Neural cell (in vitro differentiated cells): ENCODE results near the gene ZNF778. TPM values are rescaled to one million over a fixed set of nuclear protein-coding genes. Genes with fewer than 3 reads are reported as not detected.

Source experiments
- H2AFZ ChIP-seq: fragments of 200-600, 300-800 bp; sonication (generic), shearing (Covaris generic); 2 replicates; pipeline ENCODE4 v1.6.0; 2014; ENCODE audit warnings: low read depth, mild to moderate bottlenecking, antibody characterized with exemption, low read length, moderate library complexity
- H3F3A ChIP-seq: fragments of 200-600 bp; shearing (Covaris generic); 2 replicates; pipeline ENCODE4 v1.6.1; 2016; ENCODE audit warnings: mild to moderate bottlenecking, moderate library complexity, mixed read lengths, antibody characterized with exemption, low read length; ENCODE audit not compliant: insufficient read depth, poor library complexity, severe bottlenecking
- H3K27ac ChIP-seq: fragments of 200-600, 300-800 bp; sonication (generic), shearing (Covaris generic); 2 replicates; pipeline ENCODE4 v1.5.1; 2014; ENCODE audit warnings: mild to moderate bottlenecking, low read length, moderate library complexity
- H3K27me3 ChIP-seq: fragments of 300-800, 200-600 bp; sonication (generic), shearing (Covaris generic); 2 replicates; pipeline ENCODE4 v1.6.0; 2014; ENCODE audit warnings: mild to moderate bottlenecking, low read depth, low read length, moderate library complexity; ENCODE audit not compliant: insufficient read depth
- H3K36me3 ChIP-seq: fragments of 300-800, 200-600 bp; sonication (generic), shearing (Covaris generic); 2 replicates; pipeline ENCODE4 v1.5.1; 2014; ENCODE audit warnings: mild to moderate bottlenecking, antibody characterized with exemption, low read length, moderate library complexity; ENCODE audit not compliant: insufficient read depth
- H3K4me2 ChIP-seq: fragments of 300-800, 200-600 bp; sonication (generic), shearing (Covaris generic); 2 replicates; pipeline ENCODE4 v1.6.0; 2014; ENCODE audit warnings: mild to moderate bottlenecking, low read length
- H3K4me3 ChIP-seq: fragments of 300-800, 200-600 bp; sonication (generic), shearing (Covaris generic); 2 replicates; pipeline ENCODE4 v1.5.1; 2014; ENCODE audit warnings: mild to moderate bottlenecking, low read length, moderate library complexity
- H3K79me2 ChIP-seq: fragments of 200-600 bp; shearing (Covaris generic); replicated peaks from 2 replicates; pipeline ENCODE4 v1.6.0; 2014; ENCODE audit warnings: mild to moderate bottlenecking, low read length, moderate library complexity; ENCODE audit not compliant: insufficient read depth
- H3K9ac ChIP-seq: fragments of 300-800, 200-600 bp; sonication (generic), shearing (Covaris generic); 2 replicates; pipeline ENCODE4 v1.6.1; 2016; ENCODE audit warnings: mild to moderate bottlenecking, low read length, mixed read lengths
- H3K9me2 ChIP-seq: fragments of 200-600 bp; shearing (Covaris generic); 2 replicates; pipeline ENCODE4 v1.6.1; 2016; ENCODE audit warnings: mild to moderate bottlenecking, low read length, mixed read lengths; ENCODE audit not compliant: insufficient read depth
- H3K9me3 ChIP-seq: fragments of 200-600, 300-800 bp; sonication (generic), shearing (Covaris generic); 2 replicates; pipeline ENCODE4 v1.6.1; 2016; ENCODE audit warnings: mild to moderate bottlenecking, mixed run types, low read length, moderate library complexity, mixed read lengths
- H4K20me1 ChIP-seq: fragments of 200-600 bp; shearing (Covaris generic); 2 replicates; pipeline ENCODE4 v1.6.1; 2016; ENCODE audit warnings: mild to moderate bottlenecking, mixed run types; ENCODE audit not compliant: insufficient read depth
- CTCF ChIP-seq: fragments of 450-650 bp; IDR thresholded peaks from 2 replicates; pipeline ENCODE4 v1.5.1; 2014; ENCODE audit warnings: antibody characterized with exemption, mild to moderate bottlenecking, moderate library complexity; ENCODE audit not compliant: poor library complexity, severe bottlenecking
- EP300 ChIP-seq: fragments of 450-650 bp; conservative IDR thresholded peaks from 2 replicates; pipeline ENCODE4 v1.6.1; 2014; ENCODE audit warnings: antibody characterized with exemption, mild to moderate bottlenecking, moderate library complexity; ENCODE audit not compliant: poor library complexity, severe bottlenecking
- EZH2 ChIP-seq: fragments of 200-600, 300-800 bp; shearing (Covaris generic), sonication (generic); IDR thresholded peaks from 2 replicates; pipeline ENCODE4 v1.6.1; 2014; ENCODE audit warnings: antibody characterized with exemption, low read length, borderline replicate concordance, mild to moderate bottlenecking; ENCODE audit not compliant: insufficient read depth, poor library complexity, severe bottlenecking
- MXI1 ChIP-seq: fragments of 450-650 bp; conservative IDR thresholded peaks from 2 replicates; pipeline ENCODE4 v1.6.1; 2014; ENCODE audit warnings: antibody characterized with exemption, mild to moderate bottlenecking; ENCODE audit not compliant: poor library complexity, severe bottlenecking
- POLR2AphosphoS5 ChIP-seq: IDR thresholded peaks from 2 replicates; pipeline ENCODE4 v1.6.1; 2012
- RAD21 ChIP-seq: fragments of 450-650 bp; conservative IDR thresholded peaks from 2 replicates; pipeline ENCODE4 v1.6.1; 2014; ENCODE audit warnings: antibody characterized with exemption, mild to moderate bottlenecking, moderate library complexity
- REST ChIP-seq: IDR thresholded peaks from 2 replicates; pipeline ENCODE4 v1.6.1; 2012; ENCODE audit warnings: borderline replicate concordance
- SMC3 ChIP-seq: fragments of 450-650 bp; conservative IDR thresholded peaks from 2 replicates; pipeline ENCODE4 v1.6.1; 2014; ENCODE audit warnings: antibody characterized with exemption, mild to moderate bottlenecking, moderate library complexity; ENCODE audit not compliant: poor library complexity
- TAF1 ChIP-seq: IDR thresholded peaks from 2 replicates; pipeline ENCODE4 v1.6.1; 2012; ENCODE audit warnings: low read depth
- polyA plus RNA-seq: library from polyadenylated mRNA; depleted of rRNA; stranded (reverse); fragments of >200 nt; gene quantifications from 2 replicates; pipeline ENCODE4 v1.2.3, GENCODE V29; 2014

The ZNF778 gene
- polyA plus RNA-seq, 1 donor from 2014 or later = 14.7 TPM

GRCh38 chr16:89222931-89223330 is 5.4 kb downstream of the ZNF778 start:
- no peaks in the 10 kb centered on the region for H3K9me3 ChIP-seq
- no peak overlapping the region for H3K4me2 ChIP-seq
- no peak overlapping the region for H3K9ac ChIP-seq
- no peak for TF ChIP-seq MXI1
- no peak for TF ChIP-seq SMC3
- no peak for TF ChIP-seq EP300
- TF ChIP-seq EZH2 = no peak
- no peak for TF ChIP-seq RAD21
- TF ChIP-seq POLR2AphosphoS5 = no peak
- H3K36me3 ChIP-seq = peaks cover 10% of the 10 kb centered on the region
- H2AFZ ChIP-seq = no peak overlapping the region
- no peak overlapping the region for H3K4me3 ChIP-seq
- H3K79me2 ChIP-seq = peaks cover 8% of the 10 kb centered on the region
- no peaks in the 10 kb centered on the region for H4K20me1 ChIP-seq
- H3K9me2 ChIP-seq = no peaks in the 10 kb centered on the region
- no peaks in the 10 kb centered on the region for H3K27me3 ChIP-seq
- H3F3A ChIP-seq = no peaks in the 10 kb centered on the region
- H3K27ac ChIP-seq = no peak overlapping the region

GRCh38 chr16:89224665-89225064 is 7.2 kb downstream of the ZNF778 start:
- peaks cover 10% of the 10 kb centered on the region for H3K36me3 ChIP-seq

GRCh38 chr16:89230255-89230654 is 12.8 kb downstream of the ZNF778 start:
- H3K9ac ChIP-seq = no peak overlapping the region
- no peaks in the 10 kb centered on the region for H3K27me3 ChIP-seq
- peaks cover 7% of the 10 kb centered on the region for H3K36me3 ChIP-seq
- H3K79me2 ChIP-seq = no peaks in the 10 kb centered on the region
- no peaks in the 10 kb centered on the region for H3F3A ChIP-seq
- H4K20me1 ChIP-seq = no peaks in the 10 kb centered on the region
- no peaks in the 10 kb centered on the region for H3K9me2 ChIP-seq
- no peak overlapping the region for H2AFZ ChIP-seq
- H3K4me3 ChIP-seq = no peak overlapping the region
- H3K27ac ChIP-seq = no peak overlapping the region
- H3K4me2 ChIP-seq = no peak overlapping the region
- no peaks in the 10 kb centered on the region for H3K9me3 ChIP-seq
- TF ChIP-seq MXI1 = no peak
- no peak for TF ChIP-seq TAF1
- no peak for TF ChIP-seq REST
- no peak for TF ChIP-seq EP300
- no peak for TF ChIP-seq SMC3
- TF ChIP-seq CTCF = no peak
- TF ChIP-seq EZH2 = no peak
- TF ChIP-seq POLR2AphosphoS5 = no peak
- TF ChIP-seq RAD21 = no peak

More at GRCh38 chr16:89224665-89225064, 7.2 kb downstream of the ZNF778 start:
- H3K27ac ChIP-seq = no peak overlapping the region
- TF ChIP-seq MXI1 = no peak
- no peak for TF ChIP-seq POLR2AphosphoS5
- TF ChIP-seq RAD21 = no peak
- no peak overlapping the region for H3K4me3 ChIP-seq
- no peaks in the 10 kb centered on the region for H3K9me2 ChIP-seq
- H3K27me3 ChIP-seq = no peaks in the 10 kb centered on the region
- H4K20me1 ChIP-seq = no peaks in the 10 kb centered on the region
- no peaks in the 10 kb centered on the region for H3F3A ChIP-seq
- H3K9ac ChIP-seq = no peak overlapping the region
- peaks cover 4% of the 10 kb centered on the region for H3K79me2 ChIP-seq
- H3K9me3 ChIP-seq = no peaks in the 10 kb centered on the region
- no peak overlapping the region for H3K4me2 ChIP-seq
- no peak overlapping the region for H2AFZ ChIP-seq
